PC-9 (cell line): ENCODE results near the gene ANKRD66. TPM values are rescaled to one million over a fixed set of nuclear protein-coding genes. Genes with fewer than 3 reads are reported as not detected.
"Not testable (repeated sequence)": the region's sequence is repeated elsewhere in the genome, so short reads cannot be mapped to it uniquely, and the experiment has no call there.

Experiments used
- BruUV-seq: library from RNA; stranded (reverse); fragments of 400-500 nt; replicated peaks from 2 replicates; lab custom pipeline; 2021; lab: Mats Ljungman, UMichigan
- CTCF ChIA-PET: fragments of 300-600 bp; sonication (Branson Sonifier 250); formaldehyde crosslinking; loops from one replicate; lab custom pipeline; 2022; ENCODE audit warnings: antibody characterized with exemption; lab: Charles Lee
- POLR2A ChIA-PET: fragments of 300-600 bp; sonication (Branson Sonifier 250); formaldehyde crosslinking; loops from one replicate; lab custom pipeline; 2022; ENCODE audit warnings: antibody characterized with exemption; ENCODE audit not compliant: unreplicated experiment; lab: Charles Lee
- DNase-seq, 2 experiments: peaks; one replicate each; pipeline versions ENCODE4 v3.0.0 to v3.0.0-alpha.2; 2015 to 2022; ENCODE audit warnings: mixed read lengths in 1 of 2
- H2AFZ ChIP-seq: fragments of 200-600 bp; sonication (generic); 2 replicates; pipeline ENCODE4 v1.8.1; 2017; ENCODE audit warnings: antibody characterized with exemption
- H3F3A ChIP-seq: fragments of 200-600 bp; sonication (generic); 2 replicates; pipeline ENCODE4 v1.8.1; 2017; ENCODE audit warnings: antibody characterized with exemption, mild to moderate bottlenecking, low read depth; ENCODE audit not compliant: insufficient read depth
- H3K27ac ChIP-seq: fragments of 200-600 bp; sonication (generic); 2 replicates; pipeline ENCODE4 v1.6.1; 2016; ENCODE audit warnings: mixed run types
- H3K27me3 ChIP-seq: fragments of 200-600 bp; sonication (generic); 2 replicates; pipeline ENCODE4 v1.6.1; 2016; ENCODE audit warnings: low read depth, mixed run types; ENCODE audit not compliant: insufficient read depth
- H3K36me3 ChIP-seq: fragments of 200-600 bp; sonication (generic); 2 replicates; pipeline ENCODE4 v1.6.1; 2016; ENCODE audit warnings: low read depth, mixed run types
- H3K4me1 ChIP-seq: fragments of 200-600 bp; sonication (generic); replicated peaks from 2 replicates; pipeline ENCODE4 v1.6.1; 2016; ENCODE audit warnings: mixed run types; ENCODE audit not compliant: insufficient read depth
- H3K4me2 ChIP-seq: fragments of 200-600 bp; sonication (generic); 2 replicates; pipeline ENCODE4 v1.6.1; 2017; ENCODE audit warnings: mixed run types
- H3K4me3 ChIP-seq: fragments of 200-600 bp; sonication (generic); 2 replicates; pipeline ENCODE4 v1.6.1; 2016; ENCODE audit warnings: mixed run types
- H3K79me2 ChIP-seq: fragments of 200-600 bp; sonication (generic); 2 replicates; pipeline ENCODE4 v1.6.1; 2017; ENCODE audit warnings: low read depth, mixed run types
- H3K9me2 ChIP-seq: fragments of 200-600 bp; sonication (generic); 2 replicates; pipeline ENCODE4 v1.8.1; 2017; ENCODE audit warnings: mild to moderate bottlenecking; ENCODE audit not compliant: insufficient read depth
- H3K9me3 ChIP-seq: fragments of 200-600 bp; sonication (generic); 2 replicates; pipeline ENCODE4 v1.8.1; 2016; ENCODE audit warnings: low read depth; ENCODE audit not compliant: insufficient read depth
- H4K20me1 ChIP-seq: fragments of 200-600 bp; sonication (generic); 2 replicates; pipeline ENCODE4 v1.8.1; 2017; ENCODE audit not compliant: insufficient read depth
- CTCF ChIP-seq: fragments of 200-600 bp; sonication (generic); conservative IDR thresholded peaks from 2 replicates; pipeline ENCODE4 v1.6.1; 2017; ENCODE audit warnings: mixed run types, antibody characterized with exemption, mild to moderate bottlenecking, moderate library complexity
- EZH2 ChIP-seq: fragments of 200-600 bp; sonication (generic); IDR thresholded peaks from 2 replicates; pipeline ENCODE4 v1.8.0; 2017; ENCODE audit warnings: antibody characterized with exemption, low read depth
- intact Hi-C: fragments of 100-400 bp; cut with micrococcal nuclease; formaldehyde crosslinking; loops from one replicate; pipeline ENCODE4 v1.10.0; 2022; ENCODE audit not compliant: unreplicated experiment
- total RNA-seq: library from RNA; stranded (reverse); gene quantifications from 2 replicates; pipeline ENCODE4 v1.2.3, GENCODE V29; 2021

ANKRD66 gene
- total RNA-seq, 1 experiment from 2014 or later, result not detected

DNA sequence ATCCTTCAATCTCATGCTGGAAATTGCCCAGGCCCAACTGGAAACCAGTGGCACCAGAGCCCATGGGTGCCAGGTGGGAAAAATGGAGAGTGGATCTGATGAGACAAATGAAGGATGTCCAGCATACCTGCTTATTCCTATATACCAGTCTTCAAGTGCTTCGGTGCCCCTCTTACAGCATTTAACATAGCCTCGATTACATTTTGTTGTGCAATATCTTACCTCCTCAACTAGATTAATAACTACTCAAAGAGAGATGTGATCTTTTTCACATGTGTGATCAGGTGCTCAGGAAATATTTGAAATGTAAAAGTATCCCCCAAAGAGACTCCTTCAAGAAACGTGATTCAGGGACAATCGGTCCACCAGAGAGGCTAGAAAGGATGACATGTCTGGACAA lies 4.8 kb upstream of the ANKRD66 start:
- no peak for TF ChIP-seq CTCF
- TF ChIP-seq EZH2, result no peak
- Histone ChIP-seq H3K36me3 (no peaks in the 10 kb centered on the region), H3K9me2 (no peaks in the 10 kb centered on the region), H3K4me3 (no peak overlapping the region), H3K4me2 (no peak overlapping the region), H4K20me1 (no peaks in the 10 kb centered on the region), H3K9me3 (no peaks in the 10 kb centered on the region), H3F3A (no peaks in the 10 kb centered on the region), H3K4me1 (peaks cover 9% of the 10 kb centered on the region), H2AFZ (no peak overlapping the region), H3K27me3 (no peaks in the 10 kb centered on the region), H3K79me2 (no peaks in the 10 kb centered on the region), H3K27ac (no peak overlapping the region)
- intact Hi-C loops, result no loop called here
- no peak for DNase-seq
- no TSS peak for BruUV-seq
- ChIA-PET CTCF (no interaction called here), POLR2A (no interaction called here)

- Histone ChIP-seq H4K20me1 (no peaks in the 10 kb centered on the region), H3K4me3 (no peak overlapping the region), H3F3A (no peaks in the 10 kb centered on the region), H3K27me3 (no peaks in the 10 kb centered on the region), H3K36me3 (no peaks in the 10 kb centered on the region), H3K9me3 (no peaks in the 10 kb centered on the region), H3K79me2 (no peaks in the 10 kb centered on the region), H3K4me2 (no peak overlapping the region), H3K27ac (no peak overlapping the region), H3K4me1 (no peaks in the 10 kb centered on the region), H3K9me2 (no peaks in the 10 kb centered on the region), H2AFZ (no peak overlapping the region)
- BruUV-seq, result no TSS peak
- TF ChIP-seq EZH2 (no peak), CTCF (no peak)
- ChIA-PET CTCF (no interaction called here), POLR2A (no interaction called here)
- intact Hi-C loops, result no loop called here
- no peak for DNase-seq
These were observed 3.1 kb upstream of the ANKRD66 start for GRCh38 chr6:46743425-46744158.

DNA sequence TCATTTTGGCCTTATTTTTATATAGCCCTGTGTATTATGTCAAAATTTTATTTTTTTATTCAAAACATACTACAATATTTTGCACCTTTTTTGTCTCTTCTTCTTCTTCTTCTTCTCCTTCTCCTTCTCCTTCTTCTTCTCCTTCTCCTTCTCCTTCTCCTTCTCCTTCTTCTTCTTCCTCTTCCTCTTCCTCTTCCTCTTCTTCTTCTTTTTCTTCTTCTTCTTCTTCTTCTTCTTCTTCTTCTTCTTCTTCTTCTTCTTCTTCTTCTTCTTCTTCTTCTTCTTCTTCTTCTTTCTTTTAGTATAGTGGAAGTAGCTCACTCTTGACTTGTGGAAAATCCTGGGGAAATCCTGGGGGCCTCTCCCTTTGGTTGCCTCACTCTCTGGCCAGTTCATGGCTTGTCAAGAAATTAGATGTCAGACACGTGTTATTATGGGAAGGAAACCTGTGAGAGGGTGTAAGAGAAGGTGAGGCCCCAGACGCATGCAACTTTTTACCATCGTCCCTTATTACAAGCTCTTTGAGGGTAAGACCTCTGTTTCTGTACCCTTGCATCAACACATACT lies 2.5 kb upstream of the ANKRD66 start:
- H3K4me1 ChIP-seq, H3K36me3 ChIP-seq, DNase-seq, H3K79me2 ChIP-seq, H3K27ac ChIP-seq, H3K9me2 ChIP-seq, CTCF ChIA-PET, H3K27me3 ChIP-seq, BruUV-seq, H3K4me2 ChIP-seq, intact Hi-C loops, H3K9me3 ChIP-seq, POLR2A ChIA-PET, H3F3A ChIP-seq, H3K4me3 ChIP-seq, H4K20me1 ChIP-seq, H2AFZ ChIP-seq: not testable (repeated sequence)
